Endothelial cell of umbilical vein (primary cell): ENCODE measurements around the gene ATRNL1. TPM values are rescaled to one million over a fixed set of nuclear protein-coding genes. Genes with fewer than 3 reads are reported as not detected.

Experiments
- BruUV-seq: library from RNA; stranded (reverse); fragments of 400-500 nt; replicated peaks from 2 replicates; lab custom pipeline; 2021; lab: Mats Ljungman, UMichigan
- CTCF ChIA-PET: fragments of 300-600, 350-600 bp; sonication (Branson Sonifier 250); formaldehyde crosslinking; loops from one replicate; lab custom pipeline; 2021; ENCODE audit warnings: antibody characterized with exemption, inconsistent platforms; lab: Charles Lee
- POLR2A ChIA-PET: fragments of 300-600, 350-600 bp; sonication (Branson Sonifier 250); formaldehyde crosslinking; loops from one replicate; lab custom pipeline; 2021; ENCODE audit warnings: antibody characterized with exemption, inconsistent platforms; lab: Charles Lee
- DNase-seq: peaks from one replicate; pipeline ENCODE4 v3.0.0-alpha.2; 2011; ENCODE audit warnings: low read depth, low spot score
- FAIRE-seq: peaks from 2 replicates; lab custom pipeline; 2011; peaks lifted over from hg19 to GRCh38; lab: Jason Lieb, UNC
- H2AFZ ChIP-seq: 2 replicates; pipeline ENCODE4 v1.6.0; 2012; ENCODE audit warnings: low read depth, low read length, control low read depth, inconsistent platforms
- H3K27ac ChIP-seq: 2 replicates; pipeline ENCODE4 v1.5.1; 2011; ENCODE audit warnings: low read depth, mild to moderate bottlenecking, control low read depth, low read length, moderate library complexity; ENCODE audit not compliant: insufficient read depth
- H3K27me3 ChIP-seq, 2 experiments: 2 replicates each; pipeline versions ENCODE4 v1.6.0 to v1.6.1; 2011; ENCODE audit warnings: low read length in 2 of 2, mixed read lengths in 1 of 2; ENCODE audit not compliant: control insufficient read depth in 2 of 2, insufficient read depth in 2 of 2
- H3K36me3 ChIP-seq, 2 experiments: 2 replicates in 1 of 2; 3 replicates in 1 of 2; pipeline ENCODE4 v1.5.1; 2011; ENCODE audit warnings: low read length in 2 of 2, mild to moderate bottlenecking in 1 of 2, moderate library complexity in 1 of 2; ENCODE audit not compliant: control insufficient read depth in 2 of 2, insufficient read depth in 2 of 2; ENCODE audit errors: extremely low read depth in 1 of 2
- H3K4me1 ChIP-seq: 3 replicates; pipeline ENCODE4 v1.5.1; 2011; ENCODE audit warnings: mild to moderate bottlenecking, low read length; ENCODE audit not compliant: control insufficient read depth, insufficient read depth; ENCODE audit errors: extremely low read depth
- H3K4me2 ChIP-seq: 2 replicates; pipeline ENCODE4 v1.6.1; 2011; ENCODE audit warnings: low read length, control low read depth, mixed read lengths; ENCODE audit not compliant: insufficient read depth
- H3K4me3 ChIP-seq, 3 experiments: fragments of 200-600 bp in 1 of 3; sonication (generic), shearing (Covaris generic) in 1 of 3; replicated peaks in 1 of 3; 2 replicates each; pipeline ENCODE4 v1.5.1; 2011 to 2016; ENCODE audit warnings: control low read depth in 3 of 3, low read length in 3 of 3, mild to moderate bottlenecking in 2 of 3, inconsistent platforms in 1 of 3, low read depth in 1 of 3, moderate library complexity in 1 of 3; ENCODE audit not compliant: insufficient read depth in 1 of 3
- H3K79me2 ChIP-seq: 2 replicates; pipeline ENCODE4 v1.6.0; 2012; ENCODE audit warnings: low read length, inconsistent platforms; ENCODE audit not compliant: control insufficient read depth, insufficient read depth
- H3K9ac ChIP-seq: replicated peaks from 2 replicates; pipeline ENCODE3; 2011; ENCODE audit warnings: low read length, control low read depth; ENCODE audit not compliant: insufficient read depth; ENCODE audit errors: extremely low read depth
- H3K9me1 ChIP-seq: replicated peaks from 3 replicates; pipeline ENCODE4 v1.6.0; 2011; ENCODE audit warnings: mild to moderate bottlenecking, low read length; ENCODE audit not compliant: control insufficient read depth, insufficient read depth; ENCODE audit errors: extremely low read depth
- H3K9me3 ChIP-seq: replicated peaks from 2 replicates; pipeline ENCODE4 v1.5.1; 2012; ENCODE audit warnings: low read length, inconsistent platforms; ENCODE audit not compliant: control insufficient read depth, insufficient read depth
- H4K20me1 ChIP-seq: replicated peaks from 2 replicates; pipeline ENCODE3; 2011; ENCODE audit warnings: mild to moderate bottlenecking, low read length; ENCODE audit not compliant: control insufficient read depth, insufficient read depth; ENCODE audit errors: extremely low read depth
- CTCF ChIP-seq, 2 donors: IDR thresholded peaks; 1 replicate in 1 of 2; 2 replicates in 1 of 2; pipeline ENCODE4 v1.5.1; 2011; ENCODE audit warnings: low read length in 2 of 2, mild to moderate bottlenecking in 2 of 2, moderate library complexity in 2 of 2, control low read depth in 1 of 2, inconsistent platforms in 1 of 2, low read depth in 1 of 2; ENCODE audit not compliant: insufficient read depth in 1 of 2; ENCODE audit errors: extremely low read depth in 1 of 2
- EZH2 ChIP-seq: IDR thresholded peaks from 2 replicates; pipeline ENCODE4 v1.6.1; 2012; ENCODE audit warnings: borderline replicate concordance, low read depth, mild to moderate bottlenecking, moderate library complexity, low read length, inconsistent platforms; ENCODE audit not compliant: severe bottlenecking
- FOS ChIP-seq: IDR thresholded peaks from 2 replicates; pipeline ENCODE4 v1.6.1; 2011; ENCODE audit warnings: mild to moderate bottlenecking, low read length, moderate library complexity, borderline replicate concordance; ENCODE audit not compliant: insufficient read depth
- GATA2 ChIP-seq: IDR thresholded peaks from 2 replicates; pipeline ENCODE4 v1.7.0; 2011; ENCODE audit warnings: low read depth, mild to moderate bottlenecking, moderate library complexity, mixed read lengths, low read length; ENCODE audit not compliant: insufficient read length, insufficient read depth
- JUN ChIP-seq: IDR thresholded peaks from 2 replicates; pipeline ENCODE4 v1.6.1; 2011; ENCODE audit warnings: borderline replicate concordance, low read depth; ENCODE audit not compliant: insufficient read length, insufficient read depth
- MAX ChIP-seq: IDR thresholded peaks from 2 replicates; pipeline ENCODE4 v1.6.1; 2011; ENCODE audit not compliant: insufficient read depth, insufficient read length
- MYC ChIP-seq: IDR thresholded peaks from one replicate; pipeline ENCODE4 v1.6.1; 2011; ENCODE audit warnings: mild to moderate bottlenecking, low read depth, low read length
- POLR2A ChIP-seq: IDR thresholded peaks from 2 replicates; pipeline ENCODE4 v1.6.1; 2012; ENCODE audit warnings: low read depth, mild to moderate bottlenecking, control low read depth, low read length
- POLR2AphosphoS5 ChIP-seq: IDR thresholded peaks from 2 replicates; pipeline ENCODE4 v1.6.1; 2012; ENCODE audit warnings: low read depth, mild to moderate bottlenecking, control low read depth, low read length, moderate library complexity; ENCODE audit not compliant: insufficient read depth
- dilution Hi-C: fragments of 300-500 bp; cut with MboI; formaldehyde crosslinking; loops from one replicate; pipeline ENCODE4 v1.15.0; 2019; ENCODE audit warnings: low sequenced_read_pairs; ENCODE audit not compliant: extremely low pct_ligation_motif_present
- intact Hi-C: fragments of 100-400 bp; cut with micrococcal nuclease; formaldehyde crosslinking; loops from one replicate; pipeline ENCODE4 v1.10.0; 2022
- polyA plus RNA-seq, 4 experiments: library from polyadenylated mRNA; depleted of rRNA in 3 of 4; stranded (reverse) in 3 of 4; unstranded in 1 of 4; fragments of >200 nt; gene quantifications; 2 replicates each; pipeline versions ENCODE4 v1.2.1 to v1.2.3, GENCODE V29; 2011 to 2012; ENCODE audit warnings: missing spikeins in 1 of 4
- total RNA-seq: library from RNA; stranded (reverse); gene quantifications from 2 replicates; pipeline ENCODE4 v1.2.3, GENCODE V29; 2021

ATRNL1 gene
- total and polyA plus RNA-seq, 2 donors (not counting 3 experiments of a cell fraction or from before 2014, with no cell fraction given), result not detected

- POLR2A ChIA-PET, result no interaction called here
- intact Hi-C loops (no loop called here), dilution Hi-C loops (no loop called here)
- Histone ChIP-seq H3K9ac (no peak overlapping the region), H3K9me1 (no peaks in the 10 kb centered on the region), H4K20me1 (no peaks in the 10 kb centered on the region), H3K36me3 (no peaks in the 10 kb centered on the region), H2AFZ (no peak overlapping the region), H3K79me2 (no peaks in the 10 kb centered on the region), H3K4me3 (no peak overlapping the region), H3K27me3 (no peaks in the 10 kb centered on the region), H3K4me1 (no peaks in the 10 kb centered on the region), H3K9me3 (no peaks in the 10 kb centered on the region), H3K4me2 (no peak overlapping the region), H3K27ac (no peak overlapping the region)
- CTCF ChIA-PET, result interaction anchor here (1.1 kb wide), 1 partner anchor 13 kb away, joined by 3 read pairs; no protein-coding TSS in a partner anchor
- TF ChIP-seq CTCF (IDR thresholded peaks at IDR 0.05; ENCODE audit: extremely low read depth in 1 of 2, insufficient read depth in 1 of 2, low read depth in 1 of 2, low read length in 2 of 2) (no peak), MAX (no peak), GATA2 (no peak), EZH2 (no peak), FOS (no peak), MYC (no peak), POLR2A (no peak), POLR2AphosphoS5 (no peak), JUN (no peak)
- BruUV-seq, result no TSS peak
- DNase-seq (no peak), FAIRE-seq (no peak)
These were observed 761.7 kb downstream of the ATRNL1 start for GRCh38 chr10:115854740-115855435.
